GM04503 (cell line): ENCODE results near the gene RASD2.
A peak's percentile ranks its signal among the peaks of the same experiment; 100 is the strongest.

ENCODE experiments used
- DNase-seq: peaks from one replicate; pipeline ENCODE4 v3.0.0-alpha.2; 2012; ENCODE audit warnings: low read depth

Gene RASD2

DNA sequence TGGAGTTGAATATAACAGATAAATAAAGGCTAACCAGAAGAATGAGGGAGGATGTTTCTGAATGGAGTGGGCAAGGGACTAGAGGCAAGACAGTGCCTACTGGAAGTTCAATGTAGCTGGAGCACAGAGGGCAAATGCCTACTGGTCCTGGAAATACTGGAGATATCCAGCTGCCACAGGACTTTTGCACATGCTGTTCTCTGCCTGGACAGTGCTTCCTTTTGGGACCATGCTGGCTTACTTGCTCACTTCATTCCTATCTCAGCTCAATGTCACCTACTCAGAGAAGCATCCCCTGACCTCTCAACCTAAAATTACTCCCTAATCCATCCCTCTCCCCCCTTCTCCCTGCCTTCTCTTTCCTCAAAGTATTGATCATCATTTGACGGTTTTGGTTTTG lies 20.2 kb downstream of the RASD2 start:
- no peak for DNase-seq

DNA sequence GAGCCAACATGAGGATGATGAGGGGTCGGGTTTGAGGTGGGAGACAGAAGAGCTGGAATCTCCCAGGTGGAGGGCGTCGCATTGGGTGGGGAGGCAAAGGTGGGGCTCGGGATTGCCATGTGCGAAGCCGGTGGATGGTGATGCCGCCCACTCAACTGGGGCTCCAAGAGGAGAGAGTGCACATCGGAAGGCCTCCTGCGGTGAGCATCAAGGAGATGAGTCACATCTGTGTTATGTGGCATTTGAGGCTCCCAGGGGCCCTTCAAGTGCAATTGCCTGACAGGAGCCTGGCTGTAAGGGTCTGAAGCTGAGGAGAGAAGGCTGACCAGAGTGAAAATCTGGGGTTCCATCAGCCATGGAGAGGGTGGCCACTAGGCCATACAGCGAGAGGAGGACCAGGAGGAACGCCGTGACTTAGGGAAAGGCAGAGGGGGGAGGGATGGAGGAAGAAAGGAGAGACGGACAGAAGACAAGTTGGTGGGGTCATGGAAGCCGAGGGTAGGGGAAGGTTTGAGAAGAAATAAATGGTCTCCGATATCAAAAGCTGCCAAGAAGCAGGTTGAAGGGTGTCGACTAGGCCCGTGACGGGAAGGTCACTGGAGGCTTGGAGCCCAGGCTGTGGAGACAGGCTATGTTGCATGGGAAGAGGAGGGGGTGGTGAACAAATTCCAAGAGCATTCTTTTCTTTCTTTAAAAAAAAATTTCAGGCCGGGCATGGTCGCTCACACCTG lies 21.3 kb downstream of the RASD2 start:
- no peak for DNase-seq

DNA sequence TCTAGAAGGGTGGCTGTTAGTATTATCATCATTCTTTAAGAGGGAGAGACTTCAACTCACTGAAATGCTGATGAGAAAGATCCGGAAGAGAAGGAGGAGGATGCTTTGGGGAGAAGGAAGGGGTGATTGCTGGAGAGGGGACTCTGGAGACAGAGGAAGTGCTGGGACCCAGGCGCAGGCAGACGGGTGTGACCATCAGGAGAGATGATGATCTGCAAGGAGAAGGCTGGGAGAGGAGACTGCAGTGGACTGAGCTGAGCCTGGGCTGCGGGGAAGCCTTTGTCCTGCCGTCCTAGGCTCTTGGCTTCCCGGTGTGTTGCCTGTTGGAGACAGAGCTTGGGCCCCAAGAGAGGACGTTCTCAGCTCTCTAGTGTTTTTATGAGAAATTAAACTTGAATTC lies 22.6 kb downstream of the RASD2 start:
- no peak for DNase-seq

DNA sequence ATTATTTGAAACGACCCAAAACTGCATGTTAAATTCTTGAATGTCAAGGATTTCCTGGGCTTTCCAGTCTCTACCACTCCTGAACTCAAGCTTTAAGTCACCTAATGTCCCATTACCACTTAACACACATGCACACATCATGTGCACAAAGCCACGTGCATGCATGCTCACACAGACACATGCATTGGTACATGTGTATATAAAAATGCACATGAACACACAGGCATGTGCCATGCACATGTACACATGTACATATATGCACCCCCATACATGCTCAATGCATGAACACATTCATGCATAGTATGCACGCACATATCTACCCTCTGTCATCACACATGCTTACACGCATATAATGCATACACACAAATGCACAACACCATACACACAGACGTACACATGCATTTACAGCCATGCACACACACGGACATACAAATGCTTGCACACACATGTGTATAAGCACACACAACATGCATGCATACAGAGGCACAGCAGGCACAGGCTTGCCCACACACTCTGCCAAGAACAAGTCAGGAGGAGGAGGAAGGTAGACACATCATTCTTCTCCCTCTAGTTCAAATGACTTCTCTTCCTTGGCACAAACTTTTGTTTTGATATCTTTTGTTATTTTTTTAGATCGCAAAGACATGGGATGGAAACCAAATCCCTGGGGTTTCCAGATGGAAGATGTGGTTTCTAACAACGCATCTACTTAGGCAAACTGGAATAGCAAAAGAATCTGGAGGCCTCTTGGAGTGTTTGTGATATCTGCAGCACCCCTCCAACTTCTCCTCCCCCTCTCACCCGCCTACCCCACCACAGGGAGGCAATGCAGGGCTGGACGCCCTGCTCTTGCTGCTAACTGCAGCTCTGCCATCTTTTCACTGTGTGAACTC lies 24.6 kb downstream of the RASD2 start:
- peak; percentile 66 for DNase-seq

DNA sequence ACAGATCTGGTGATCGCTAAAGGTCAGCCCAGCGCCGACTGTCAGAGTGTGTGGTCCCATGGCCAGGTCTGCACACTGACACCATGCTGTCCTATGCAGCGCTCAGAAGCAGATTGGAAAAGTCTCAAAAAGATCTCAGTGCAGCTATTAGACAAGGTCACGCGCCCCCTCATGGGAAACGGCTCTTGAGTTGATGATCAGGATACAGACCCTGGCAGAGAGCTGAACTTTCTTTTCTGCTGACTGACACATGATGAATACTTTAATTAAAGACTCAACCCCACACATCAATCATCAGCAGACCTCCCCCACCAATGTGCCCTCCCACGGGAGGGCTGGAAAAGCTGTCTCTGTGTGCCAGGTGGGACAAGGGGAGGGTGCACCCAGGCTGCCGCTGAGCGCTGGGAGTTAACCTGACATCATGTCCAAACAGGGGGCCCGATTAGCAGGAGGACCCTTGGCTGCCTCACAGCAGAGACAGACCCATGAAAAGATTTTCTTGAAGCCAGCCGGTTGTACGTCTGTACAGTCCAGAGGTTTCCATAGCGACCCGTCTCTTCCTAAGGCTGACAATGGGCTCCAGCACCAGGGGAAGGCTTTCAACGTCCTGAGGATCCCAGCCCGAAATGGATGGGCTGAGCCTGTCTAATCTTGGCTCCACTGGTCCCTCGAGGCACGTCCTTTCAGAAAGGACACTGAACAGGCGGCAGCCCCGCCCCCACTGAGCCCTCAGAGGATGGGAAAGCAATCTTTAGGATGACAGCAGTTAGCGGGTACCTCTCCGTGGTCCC lies 26.9 kb downstream of the RASD2 start:
- DNase-seq = no peak

DNA sequence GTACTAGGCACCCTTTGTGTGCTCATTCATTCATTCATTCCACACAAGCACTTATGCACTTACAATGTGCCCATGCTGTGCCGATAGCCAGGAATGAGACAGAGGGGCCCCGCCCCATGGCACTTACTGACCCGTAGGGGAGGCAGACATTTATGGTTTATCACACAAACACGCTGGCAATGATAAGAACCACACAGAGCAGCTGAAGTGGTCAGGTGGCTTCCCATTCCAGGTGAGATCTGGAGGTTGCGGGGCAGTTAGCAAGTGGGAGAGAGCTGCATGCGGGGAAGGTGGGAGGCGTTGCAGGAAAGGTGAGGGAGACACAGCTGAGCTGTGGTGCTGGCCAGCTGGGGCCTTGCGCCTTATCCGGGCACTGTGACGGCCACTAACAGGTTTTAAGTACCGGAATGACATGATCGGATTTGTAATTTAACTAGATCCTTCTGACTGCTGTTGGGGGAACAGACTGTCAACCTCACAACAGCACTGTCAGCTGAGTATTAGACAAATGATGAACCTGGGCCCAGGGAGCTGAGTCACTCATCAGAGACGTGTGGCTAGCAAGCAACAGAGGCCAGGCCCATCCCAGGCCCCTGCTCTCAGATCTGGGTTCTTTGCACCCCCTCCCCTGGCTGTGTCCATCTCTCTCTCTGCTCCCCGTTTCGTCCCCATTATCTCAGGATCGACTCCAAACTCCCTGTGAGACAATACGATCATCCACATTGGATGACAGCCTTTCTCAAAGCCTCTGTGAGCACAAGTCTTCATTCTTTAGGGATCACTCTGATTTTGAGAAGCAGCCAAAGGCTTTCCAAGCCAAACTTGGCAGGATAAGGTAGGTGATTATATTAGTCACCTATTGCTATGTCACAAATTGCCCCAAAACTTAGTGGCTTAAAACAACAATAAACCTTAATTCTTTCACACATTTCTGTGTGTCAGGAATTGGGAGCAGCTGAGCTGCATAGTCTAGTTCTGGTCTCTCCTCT lies 28.4 kb downstream of the RASD2 start:
- peak; percentile 74 for DNase-seq

DNA sequence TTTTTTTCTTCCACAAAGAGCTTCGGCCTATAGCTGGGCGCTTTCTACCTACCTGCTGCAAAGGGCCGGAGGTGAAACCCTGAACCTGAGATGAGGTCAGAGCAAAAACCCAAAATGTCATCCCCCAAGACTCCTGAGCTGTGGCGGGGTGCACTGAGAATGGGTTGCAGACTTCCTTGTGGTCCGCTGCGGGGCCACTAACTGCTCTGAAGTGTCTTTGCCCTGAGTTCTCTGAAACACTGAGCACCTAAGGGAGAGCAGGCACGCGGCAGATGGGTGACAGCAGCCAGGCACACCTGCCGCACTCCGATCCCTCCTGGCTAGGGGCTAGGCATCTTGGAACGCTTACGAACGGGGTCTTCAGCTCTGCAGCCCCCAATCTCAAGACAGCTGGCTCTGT lies 29.3 kb downstream of the RASD2 start:
- no peak for DNase-seq

DNA sequence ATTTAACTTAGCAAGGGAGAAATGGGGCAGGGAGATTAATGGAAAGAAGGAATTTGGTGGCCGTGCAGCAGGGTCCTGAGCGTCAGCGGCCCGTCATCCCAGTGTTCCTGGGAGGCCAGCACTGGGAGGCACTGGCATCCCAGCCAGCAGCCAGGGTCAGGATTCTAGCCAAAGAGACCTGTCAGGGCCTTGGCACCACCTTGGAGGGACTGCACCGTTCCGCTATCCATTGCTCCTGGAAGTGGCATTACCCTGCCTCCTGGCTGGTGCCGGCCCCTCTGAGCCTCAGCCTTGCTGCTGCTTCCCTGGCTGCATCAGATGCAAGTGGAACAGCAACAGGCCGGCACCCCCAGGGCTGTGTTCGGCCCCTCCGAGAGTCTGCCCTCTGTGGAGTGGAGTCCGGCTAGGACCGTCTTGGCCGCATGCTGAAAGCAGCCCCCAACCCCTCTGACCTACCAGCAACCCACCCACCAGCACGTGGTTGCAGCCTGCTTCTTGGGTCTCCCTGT lies 30.1 kb downstream of the RASD2 start:
- no peak for DNase-seq

DNA sequence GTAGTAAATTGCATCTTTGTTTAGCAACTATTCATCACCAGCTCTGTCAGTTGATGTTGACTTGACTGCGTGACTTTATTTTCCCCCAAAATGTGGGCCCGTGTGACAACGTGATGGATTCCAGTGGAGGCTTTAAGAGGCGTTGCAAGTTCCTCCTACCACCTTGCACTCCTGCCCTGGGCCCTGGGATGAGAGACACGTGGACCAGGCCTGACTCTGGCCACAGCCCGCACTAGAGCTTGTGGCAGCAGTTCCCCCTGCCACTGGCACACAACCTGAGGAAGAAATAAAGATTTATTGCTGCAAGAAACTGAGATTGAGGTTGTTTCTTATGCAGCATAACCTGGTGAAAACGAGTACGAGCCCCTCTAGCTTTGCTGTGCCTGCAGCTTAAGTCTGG lies 31.9 kb downstream of the RASD2 start:
- DNase-seq = no peak

DNA sequence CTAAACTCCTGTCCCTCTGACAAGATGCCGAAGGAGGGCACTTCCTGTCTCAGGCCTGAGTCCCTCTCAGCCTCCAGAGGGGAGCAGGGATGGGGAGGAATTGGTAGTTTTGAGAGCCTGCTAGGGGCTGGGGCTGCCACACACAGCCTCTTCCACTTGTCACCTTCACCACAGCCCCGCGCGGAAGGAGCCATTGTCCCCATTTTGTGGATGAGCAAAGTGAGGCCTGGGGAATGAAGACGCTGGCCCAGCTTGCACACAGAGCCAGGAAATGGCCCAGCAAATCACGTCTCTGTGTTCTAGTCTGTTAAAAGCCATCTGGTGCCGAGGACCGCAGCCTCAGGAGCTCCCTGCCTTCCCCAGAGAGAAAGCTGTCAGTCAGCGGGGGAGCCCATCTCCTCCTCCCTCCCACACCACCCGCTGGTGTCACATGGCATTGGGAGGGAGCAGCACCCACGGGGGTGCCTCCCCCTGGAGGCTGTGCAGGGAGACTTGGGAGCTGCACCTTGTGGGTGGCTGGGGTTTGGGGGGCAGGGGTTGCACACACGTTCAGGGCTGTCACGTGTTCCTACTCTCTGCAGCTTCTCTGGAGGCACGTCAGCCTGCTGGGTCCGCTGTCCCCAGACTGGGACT lies 34.6 kb downstream of the RASD2 start:
- DNase-seq = no peak

DNA sequence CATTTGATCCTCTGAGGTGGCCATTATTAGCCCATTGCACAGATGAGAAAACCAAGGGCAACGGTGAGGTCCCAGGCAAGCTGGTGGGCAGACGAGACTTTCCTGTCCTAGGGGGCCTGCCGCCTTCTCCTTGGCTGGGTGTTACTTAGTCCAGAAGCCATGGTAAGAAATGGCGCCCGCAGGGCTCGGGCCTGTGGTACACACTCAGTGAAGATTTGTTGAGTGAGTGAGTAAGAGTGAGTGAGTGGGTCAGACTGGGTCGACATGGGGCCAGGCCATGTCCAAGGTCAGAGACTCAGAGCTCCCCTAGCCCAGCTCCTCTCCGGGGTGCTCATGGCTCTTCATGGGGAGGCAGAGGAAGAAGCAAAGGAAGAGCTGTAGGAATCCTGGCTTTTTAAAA lies 36.0 kb downstream of the RASD2 start:
- DNase-seq = no peak

DNA sequence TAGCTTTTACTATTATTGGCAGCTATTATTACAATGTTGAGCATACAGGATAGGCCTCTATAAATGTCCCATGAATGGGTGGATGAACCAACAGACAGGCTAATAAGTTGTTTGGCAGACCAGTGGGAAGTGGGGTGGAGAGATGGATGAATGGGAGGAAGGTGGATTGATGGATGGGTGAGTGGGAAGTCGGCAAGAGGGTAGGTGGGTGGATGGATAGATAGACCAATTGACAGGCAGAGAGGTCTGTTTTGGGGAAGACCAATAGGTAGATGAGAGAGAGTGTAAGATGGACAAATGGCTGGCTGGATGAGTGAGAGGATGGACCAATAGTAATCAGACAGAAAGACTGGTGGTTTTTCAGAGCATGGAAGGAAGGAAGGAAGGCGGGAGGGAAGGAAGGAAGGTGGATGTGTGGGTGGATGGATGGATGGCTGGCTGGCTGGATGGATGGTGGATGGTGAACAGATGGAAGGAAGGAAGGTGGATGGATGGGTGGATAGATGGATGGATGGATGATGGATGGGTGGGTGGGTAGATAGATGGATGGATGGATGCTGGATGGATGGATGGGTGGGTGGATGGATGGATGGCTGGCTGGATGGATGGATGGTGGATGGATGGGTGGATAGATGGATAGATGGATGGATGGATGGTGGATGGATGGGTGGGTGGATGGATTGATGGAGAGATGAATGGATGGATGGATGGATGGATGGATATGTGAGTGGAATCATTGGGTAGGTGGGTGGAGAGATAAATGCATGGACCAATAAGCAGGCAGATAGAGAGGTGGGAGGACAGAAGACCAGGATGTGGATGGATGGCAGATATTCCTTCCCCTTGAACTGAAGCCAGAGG lies 37.4 kb downstream of the RASD2 start:
- DNase-seq = no peak

DNA sequence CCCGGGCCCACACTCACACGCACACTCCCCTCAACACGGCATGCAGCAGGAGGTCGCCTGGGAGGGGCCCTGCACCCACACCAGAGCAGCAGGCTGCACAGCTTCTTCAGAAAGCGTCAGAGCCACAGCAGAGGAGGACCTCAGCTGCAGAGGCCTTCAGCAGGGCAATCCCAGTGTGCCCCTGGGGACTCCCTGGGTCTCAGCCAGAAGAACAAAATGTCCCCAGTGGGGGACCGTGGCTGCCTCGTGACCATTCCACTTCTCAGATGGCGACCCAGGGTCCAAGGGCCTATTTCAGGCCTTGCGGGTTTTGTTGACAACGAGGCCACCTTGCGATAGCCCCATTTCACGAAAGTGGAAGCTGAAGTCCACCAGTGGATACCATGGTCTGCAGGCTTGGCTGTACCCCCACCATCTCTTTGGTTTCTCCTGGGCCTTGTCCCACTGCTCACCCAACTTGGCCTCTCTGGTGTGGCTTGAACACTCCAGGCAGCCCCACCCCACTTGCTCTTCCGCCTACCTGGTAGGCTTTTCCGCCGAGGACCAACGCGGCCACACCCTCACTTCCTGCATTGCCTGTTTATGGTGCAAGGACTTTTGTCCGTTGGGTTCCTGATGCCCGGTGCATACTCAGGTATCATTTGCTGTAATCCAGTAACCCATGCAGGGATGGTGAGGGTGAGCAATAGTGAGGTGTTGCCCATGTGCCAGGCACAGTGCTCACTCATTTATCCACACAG lies 38.4 kb downstream of the RASD2 start:
- no peak for DNase-seq

DNA sequence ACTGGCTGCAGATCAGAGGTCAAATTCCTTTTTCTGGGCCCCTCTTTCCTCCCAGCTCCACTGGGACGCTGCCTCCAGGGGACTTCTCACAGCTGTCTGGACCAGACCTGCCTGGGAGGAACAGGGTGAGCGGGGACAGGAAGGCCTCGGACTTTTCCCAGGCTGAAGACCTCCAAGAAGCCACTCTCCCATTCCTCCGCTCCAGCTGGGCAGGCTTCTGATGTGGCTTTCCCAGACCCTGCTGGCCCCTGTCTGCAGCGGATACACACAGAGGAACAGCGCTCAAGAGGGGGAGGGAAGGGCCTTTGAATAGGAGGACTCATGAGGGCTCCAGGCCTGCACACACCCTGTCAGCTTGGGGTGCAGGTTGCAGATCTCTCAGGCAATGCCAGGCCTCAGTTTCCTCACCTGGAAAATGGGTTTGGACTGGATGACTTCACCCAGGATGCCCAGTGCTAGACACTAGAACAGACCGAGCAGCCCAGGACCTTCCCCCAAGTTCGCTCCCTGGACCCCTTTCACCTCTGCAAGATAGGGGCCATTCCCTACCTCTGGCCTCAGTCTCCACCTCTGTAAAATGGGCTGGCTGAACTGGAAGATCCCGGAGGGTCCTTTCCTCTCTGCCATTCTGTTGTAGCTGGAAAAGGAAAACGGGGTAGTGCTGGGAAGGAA lies 39.9 kb downstream of the RASD2 start:
- no peak for DNase-seq

DNA sequence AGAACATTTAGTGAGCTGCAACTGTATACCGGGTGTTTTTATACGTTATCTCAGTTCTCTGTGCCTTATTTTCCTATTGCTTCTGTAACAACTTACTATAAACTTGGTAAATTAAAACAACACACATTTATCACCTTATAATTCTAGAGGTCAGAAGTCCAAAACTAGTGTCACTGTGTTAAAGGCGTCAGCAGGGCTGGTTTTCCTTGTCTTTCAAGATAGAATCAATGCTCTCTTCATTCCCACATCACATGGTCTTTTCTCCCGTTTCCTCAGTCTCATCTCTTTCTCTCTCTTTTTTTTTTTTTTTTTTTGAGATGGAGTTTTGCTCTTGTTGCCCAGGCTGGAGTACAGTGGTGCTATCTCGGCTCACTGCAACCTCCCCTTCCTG lies 40.4 kb downstream of the RASD2 start:
- DNase-seq = no peak

DNA sequence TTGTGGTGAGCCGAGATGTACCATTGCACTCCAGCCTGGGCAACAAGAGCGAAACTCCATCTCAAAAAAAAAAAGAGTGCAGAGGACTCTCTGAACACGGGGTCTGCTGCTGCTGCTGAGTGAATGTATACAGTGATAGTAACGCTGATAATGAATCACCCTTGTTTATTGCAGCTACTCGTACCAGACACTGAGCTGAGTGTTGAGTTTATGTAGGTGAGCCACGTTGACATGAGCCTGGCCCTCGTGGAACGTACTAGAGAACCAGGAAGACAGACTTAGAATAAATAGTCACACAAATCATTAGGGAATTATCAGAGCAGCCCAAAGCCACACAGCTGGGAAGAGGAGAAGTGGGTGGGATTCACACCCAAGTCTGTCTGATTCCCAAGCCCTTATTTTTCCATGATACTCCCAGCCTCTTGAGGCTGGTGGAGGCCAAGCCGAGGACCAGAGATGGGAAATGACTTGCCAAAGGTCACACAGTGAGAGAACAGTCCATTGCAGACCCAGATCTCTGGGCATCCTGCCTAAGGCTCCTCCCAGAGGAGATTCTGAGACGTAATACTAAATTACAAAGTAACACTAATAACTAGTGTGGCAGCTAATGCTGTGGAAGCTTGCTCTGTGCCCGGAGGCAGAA lies 41.7 kb downstream of the RASD2 start:
- DNase-seq = no peak

DNA sequence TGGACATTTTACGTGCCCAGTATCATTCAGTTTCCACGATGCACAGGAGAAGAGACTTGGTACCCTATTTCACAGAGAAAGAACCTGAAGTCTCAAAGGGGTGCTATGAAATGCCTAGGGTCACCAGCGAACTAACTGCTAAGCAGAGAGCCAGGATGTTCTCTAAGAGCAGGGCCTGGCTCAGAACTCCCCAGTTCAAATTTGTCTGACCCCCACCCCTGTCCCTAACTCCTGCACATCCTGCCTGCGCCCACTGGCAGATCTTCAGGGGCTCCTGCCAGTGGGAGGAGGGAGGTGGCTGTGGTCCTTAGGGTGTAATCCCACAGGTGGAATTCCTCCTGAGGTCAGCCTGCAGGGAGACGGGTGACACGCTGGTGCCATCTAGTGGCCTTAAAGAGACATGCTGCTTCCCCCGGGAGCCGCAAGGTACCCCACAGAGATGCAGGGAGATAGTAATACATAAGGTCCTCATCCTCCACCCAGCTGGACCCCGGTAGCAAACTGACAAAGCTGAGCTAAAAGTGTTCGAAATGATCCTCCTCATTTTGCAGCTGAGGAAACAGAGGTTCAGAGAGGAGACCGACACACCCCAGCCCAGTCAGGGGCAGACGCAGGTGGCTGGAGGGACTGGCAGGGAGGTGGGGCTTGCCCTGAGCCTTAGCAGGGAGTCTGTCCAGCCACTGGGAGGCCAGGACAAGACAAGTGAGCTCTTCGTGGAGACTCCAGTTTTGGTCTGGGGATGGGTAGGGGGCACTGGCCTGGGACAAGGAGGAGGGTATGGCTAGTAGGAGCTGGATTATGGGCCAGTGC lies 42.4 kb downstream of the RASD2 start:
- no peak for DNase-seq
